Measurements from ENCODE around the gene OXA1L.

DNA sequence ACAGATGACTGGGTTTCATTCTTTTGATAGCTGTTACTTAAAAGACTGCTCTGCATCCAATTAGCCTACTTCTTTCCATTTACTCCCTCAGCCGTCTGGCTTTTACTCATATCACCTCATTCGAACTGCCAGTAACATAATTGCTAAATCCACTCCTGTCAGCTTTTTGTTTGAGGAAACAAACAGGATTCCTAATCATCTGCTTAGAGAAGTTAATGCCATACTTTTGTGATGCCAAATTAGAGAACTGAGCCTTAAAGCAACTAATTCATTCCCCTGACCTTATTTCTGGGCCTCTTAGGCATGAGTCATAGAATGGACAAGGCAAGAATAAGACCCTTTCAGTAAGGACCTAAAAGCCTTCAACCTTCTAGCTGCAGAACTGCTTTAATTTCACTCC, 2.9 kb downstream of the OXA1L start:
- TF ChIP-seq, protein P1, sequence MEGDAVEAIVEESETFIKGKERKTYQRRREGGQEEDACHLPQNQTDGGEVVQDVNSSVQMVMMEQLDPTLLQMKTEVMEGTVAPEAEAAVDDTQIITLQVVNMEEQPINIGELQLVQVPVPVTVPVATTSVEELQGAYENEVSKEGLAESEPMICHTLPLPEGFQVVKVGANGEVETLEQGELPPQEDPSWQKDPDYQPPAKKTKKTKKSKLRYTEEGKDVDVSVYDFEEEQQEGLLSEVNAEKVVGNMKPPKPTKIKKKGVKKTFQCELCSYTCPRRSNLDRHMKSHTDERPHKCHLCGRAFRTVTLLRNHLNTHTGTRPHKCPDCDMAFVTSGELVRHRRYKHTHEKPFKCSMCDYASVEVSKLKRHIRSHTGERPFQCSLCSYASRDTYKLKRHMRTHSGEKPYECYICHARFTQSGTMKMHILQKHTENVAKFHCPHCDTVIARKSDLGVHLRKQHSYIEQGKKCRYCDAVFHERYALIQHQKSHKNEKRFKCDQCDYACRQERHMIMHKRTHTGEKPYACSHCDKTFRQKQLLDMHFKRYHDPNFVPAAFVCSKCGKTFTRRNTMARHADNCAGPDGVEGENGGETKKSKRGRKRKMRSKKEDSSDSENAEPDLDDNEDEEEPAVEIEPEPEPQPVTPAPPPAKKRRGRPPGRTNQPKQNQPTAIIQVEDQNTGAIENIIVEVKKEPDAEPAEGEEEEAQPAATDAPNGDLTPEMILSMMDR (IDR thresholded peaks at IDR 0.05): no peak
- TF ChIP-seq POLR2A (IDR thresholded peaks at IDR 0.05): no peak
